Epithelial cell of esophagus (primary cell): Measurements from ENCODE around the gene NOL4L.

Experiments
- DNase-seq: peaks from one replicate; pipeline ENCODE4 v3.0.0; 2010; ENCODE audit warnings: low read depth
- H3K4me3 ChIP-seq: 2 replicates; pipeline ENCODE4 v1.5.1; 2011; ENCODE audit warnings: mild to moderate bottlenecking, low read length, control low read depth
- TF ChIP-seq, protein P1 (sequence below): IDR thresholded peaks from 2 replicates; pipeline ENCODE4 v1.5.1; 2011; ENCODE audit warnings: low read depth, mild to moderate bottlenecking, low read length, control low read depth, inconsistent platforms; ENCODE audit not compliant: insufficient read depth; ENCODE audit errors: missing control alignments

The NOL4L gene

DNA sequence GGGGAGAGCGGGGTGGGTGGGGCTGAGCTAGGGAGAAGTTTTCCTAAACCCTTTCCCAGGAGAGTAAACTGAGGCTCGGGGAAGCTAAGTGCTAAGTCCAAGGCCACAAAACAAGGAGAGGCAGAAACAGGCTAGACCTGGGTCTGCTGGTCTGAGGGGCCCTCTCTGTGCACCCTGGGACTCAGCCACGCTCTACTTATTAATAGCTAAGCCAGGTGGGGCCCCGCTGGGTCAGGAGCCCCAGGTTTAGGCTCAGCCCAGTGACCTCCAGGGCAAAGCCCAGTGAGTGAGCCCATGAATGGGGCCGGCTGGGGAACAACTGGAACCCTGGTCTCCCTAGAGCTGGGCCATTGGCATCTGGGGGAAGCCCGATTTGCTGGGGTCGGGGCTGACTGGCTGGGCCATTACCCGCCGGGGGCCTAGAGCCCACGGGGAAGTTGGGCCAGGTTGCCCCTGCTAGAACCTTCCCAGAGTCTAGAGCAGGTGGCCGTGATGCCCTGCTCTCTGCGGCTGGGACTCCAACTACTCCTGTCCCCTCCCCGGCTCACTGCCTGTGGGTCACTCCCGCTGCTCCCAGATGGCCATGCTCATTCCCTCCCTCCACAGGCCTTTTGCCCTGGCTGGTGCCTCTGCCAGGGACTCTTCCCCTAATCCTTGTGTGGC is 24.1 kb upstream of the NOL4L start:
- no peak for DNase-seq
- TF ChIP-seq, protein P1, sequence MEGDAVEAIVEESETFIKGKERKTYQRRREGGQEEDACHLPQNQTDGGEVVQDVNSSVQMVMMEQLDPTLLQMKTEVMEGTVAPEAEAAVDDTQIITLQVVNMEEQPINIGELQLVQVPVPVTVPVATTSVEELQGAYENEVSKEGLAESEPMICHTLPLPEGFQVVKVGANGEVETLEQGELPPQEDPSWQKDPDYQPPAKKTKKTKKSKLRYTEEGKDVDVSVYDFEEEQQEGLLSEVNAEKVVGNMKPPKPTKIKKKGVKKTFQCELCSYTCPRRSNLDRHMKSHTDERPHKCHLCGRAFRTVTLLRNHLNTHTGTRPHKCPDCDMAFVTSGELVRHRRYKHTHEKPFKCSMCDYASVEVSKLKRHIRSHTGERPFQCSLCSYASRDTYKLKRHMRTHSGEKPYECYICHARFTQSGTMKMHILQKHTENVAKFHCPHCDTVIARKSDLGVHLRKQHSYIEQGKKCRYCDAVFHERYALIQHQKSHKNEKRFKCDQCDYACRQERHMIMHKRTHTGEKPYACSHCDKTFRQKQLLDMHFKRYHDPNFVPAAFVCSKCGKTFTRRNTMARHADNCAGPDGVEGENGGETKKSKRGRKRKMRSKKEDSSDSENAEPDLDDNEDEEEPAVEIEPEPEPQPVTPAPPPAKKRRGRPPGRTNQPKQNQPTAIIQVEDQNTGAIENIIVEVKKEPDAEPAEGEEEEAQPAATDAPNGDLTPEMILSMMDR: no peak
- H3K4me3 ChIP-seq: no peak overlapping the region

DNA sequence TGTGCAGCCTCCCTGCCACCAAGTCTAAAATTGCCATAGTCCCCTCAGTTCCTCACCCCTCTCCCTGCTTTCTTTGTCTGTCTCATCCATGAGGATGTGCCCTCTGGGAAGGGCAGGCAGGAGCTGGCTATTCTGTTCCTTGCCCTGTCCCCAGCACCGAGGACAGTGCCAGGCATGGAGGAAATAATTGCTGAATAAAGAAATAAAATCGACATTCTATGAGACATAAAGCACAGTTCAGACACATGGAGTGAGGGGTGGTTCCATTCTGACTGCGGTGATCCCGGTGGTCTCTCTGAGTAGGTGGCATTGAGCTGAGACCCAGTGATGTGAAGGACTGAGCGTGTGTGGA is 23.5 kb upstream of the NOL4L start:
- TF ChIP-seq, protein P1: no peak
- DNase-seq: no peak
- no peak overlapping the region for H3K4me3 ChIP-seq

DNA sequence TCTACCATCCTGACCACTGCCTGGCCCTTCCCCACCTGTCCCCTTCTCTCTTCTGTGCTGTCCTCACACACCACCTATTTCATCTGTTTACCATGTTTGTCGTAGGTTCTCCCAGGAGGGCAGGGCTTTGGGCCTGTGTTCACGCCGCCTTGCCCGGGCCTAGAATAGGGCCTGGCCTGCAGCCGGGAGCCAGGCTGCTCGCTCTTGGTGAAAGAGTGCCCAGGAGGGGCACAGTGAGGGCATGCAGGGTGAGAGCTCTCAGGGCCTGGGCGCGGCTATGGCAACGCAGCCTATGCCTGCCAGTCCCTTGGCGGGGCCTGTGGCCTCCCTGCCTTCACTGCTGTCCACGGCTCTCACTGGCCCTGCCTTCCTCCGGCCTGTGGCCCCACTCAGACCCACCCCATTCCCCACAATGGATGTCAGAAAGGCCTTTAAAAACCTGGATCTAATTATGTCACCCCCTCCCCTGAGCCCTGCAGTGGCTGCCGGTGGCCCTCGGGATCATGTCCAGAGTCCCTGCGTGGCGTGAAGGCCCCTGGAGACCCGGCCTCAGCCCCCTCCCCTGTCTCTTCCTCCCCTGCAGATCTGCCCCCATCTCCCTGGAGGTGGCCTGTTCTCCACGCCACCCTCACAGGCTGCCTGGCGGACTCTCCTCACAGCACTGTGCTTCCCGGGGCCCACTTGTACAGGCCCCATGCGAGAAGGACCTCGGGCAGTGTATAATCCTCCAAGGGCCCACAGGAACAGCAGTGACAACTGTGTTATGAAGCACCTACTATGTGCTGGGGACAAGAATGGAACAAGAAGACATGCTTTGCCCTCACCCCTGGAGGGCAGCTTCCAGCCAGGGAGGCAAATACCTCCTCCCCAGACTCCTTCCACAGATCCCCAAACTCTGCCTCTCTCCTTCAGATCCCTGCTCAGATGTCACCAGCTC is 22.9 kb upstream of the NOL4L start:
- no peak for DNase-seq
- H3K4me3 ChIP-seq: no peak overlapping the region
- TF ChIP-seq, protein P1: no peak

DNA sequence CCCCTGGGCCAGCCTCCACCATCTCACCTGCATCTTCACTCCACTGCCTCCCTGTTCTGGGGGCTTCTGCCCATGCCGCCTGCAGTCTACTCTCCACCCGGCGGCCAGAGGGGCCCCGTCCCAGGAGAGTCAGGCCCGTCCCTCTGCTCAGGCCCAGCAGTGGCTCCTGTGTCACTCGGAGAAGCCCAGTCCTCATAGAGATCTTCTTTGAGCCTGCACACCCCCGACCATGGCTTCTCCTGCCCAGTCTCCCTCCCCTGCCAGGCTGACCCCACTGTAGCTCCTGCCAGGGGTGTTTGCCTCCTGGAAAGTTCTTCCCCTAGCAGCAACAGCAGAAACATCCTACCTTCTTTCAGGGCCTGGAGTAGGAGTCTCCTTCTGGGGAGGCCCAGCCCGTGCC is 22.2 kb upstream of the NOL4L start:
- no peak overlapping the region for H3K4me3 ChIP-seq
- TF ChIP-seq, protein P1: no peak
- DNase-seq: no peak

DNA sequence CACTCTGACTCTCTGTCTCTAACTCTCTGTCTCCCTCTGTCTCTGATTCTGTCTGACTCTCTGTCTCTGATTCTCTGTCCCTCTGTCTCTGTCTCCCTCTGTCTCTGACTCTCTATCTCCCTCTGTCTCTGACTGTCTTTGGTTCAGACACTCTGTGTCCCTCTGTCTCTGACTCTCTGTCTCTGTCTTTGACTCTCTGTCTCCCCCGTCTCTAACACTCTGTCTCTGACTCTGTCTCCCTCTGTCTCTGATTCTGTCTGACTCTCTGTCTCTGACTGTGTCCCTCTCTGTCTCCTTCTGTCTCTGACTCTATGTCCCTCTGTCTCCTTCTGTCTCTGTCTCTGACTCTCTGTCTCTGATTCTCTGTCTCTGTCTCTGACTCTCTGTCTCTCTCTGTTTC is 21.7 kb upstream of the NOL4L start:
- TF ChIP-seq, protein P1: no peak
- no peak for DNase-seq
- no peak overlapping the region for H3K4me3 ChIP-seq

DNA sequence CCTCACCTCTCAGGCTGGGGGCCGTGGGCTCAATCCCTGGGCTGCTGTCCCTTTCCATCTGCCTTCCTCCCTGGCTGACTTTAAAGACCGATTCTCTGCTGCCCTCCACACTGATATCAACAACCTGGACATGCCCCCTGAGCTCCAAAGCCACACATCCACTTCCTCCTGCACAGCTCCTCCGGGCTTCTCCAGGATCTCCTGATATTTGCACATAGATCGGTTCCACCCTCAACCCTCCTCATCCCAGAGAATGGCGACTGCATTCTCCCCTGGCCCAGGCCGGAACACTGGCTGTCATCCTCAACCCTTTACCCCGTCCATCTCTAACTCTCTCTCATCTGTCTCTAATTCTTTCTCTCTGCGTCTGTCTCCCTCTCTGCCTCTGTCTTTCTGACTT is 21.0 kb upstream of the NOL4L start:
- no peak for DNase-seq
- TF ChIP-seq, protein P1: no peak

More for the DNA sequence above, 21.0 kb upstream of the NOL4L start:
- H3K4me3 ChIP-seq: no peak overlapping the region
